GM21367 (cell line): ENCODE data around the gene ZNF837.
A peak's percentile ranks its signal among the peaks of the same experiment; 100 is the strongest.
"Not testable (repeated sequence)": the region's sequence is repeated elsewhere in the genome, so short reads cannot be mapped to it uniquely, and the experiment has no call there.

Experiments used
- ATAC-seq: cut with Tn5 transposase; IDR thresholded peaks from one replicate; pipeline ENCODE4 v1.9.1; 2021; ENCODE audit not compliant: unreplicated experiment

ZNF837 gene

GRCh38 chr19:58396691-58397532 lies 16.1 kb upstream of the ZNF837 start:
- ATAC-seq = no peak

GRCh38 chr19:58395979-58396627 lies 15.3 kb upstream of the ZNF837 start:
- ATAC-seq = no peak

- no peak for ATAC-seq
Observed at GRCh38 chr19:58395220-58395978, 14.6 kb upstream of the ZNF837 start, which contains the start of gene RNF225. Gene RNF225 (plus strand): TSS chr19:58395656. CDS start chr19:58396090, 434 bp downstream.

- ATAC-seq = no peak
Observed at GRCh38 chr19:58394821-58395219, 14.0 kb upstream of the ZNF837 start.

- ATAC-seq = no peak
Observed at GRCh38 chr19:58393725-58394033, 12.8 kb upstream of the ZNF837 start.

GRCh38 chr19:58392945-58393724 lies 12.3 kb upstream of the ZNF837 start:
- no peak for ATAC-seq

- ATAC-seq = no peak
Observed at GRCh38 chr19:58388175-58388526, 7.3 kb upstream of the ZNF837 start.

- ATAC-seq = no peak
Observed at GRCh38 chr19:58387338-58388174, 6.7 kb upstream of the ZNF837 start.

- ATAC-seq = peak; percentile 82
Observed at GRCh38 chr19:58386576-58387337, 5.9 kb upstream of the ZNF837 start, which contains the start of gene RPS5. Gene RPS5 (plus strand): TSS chr19:58387269. CDS start chr19:58388138, 869 bp downstream.

- ATAC-seq = peak; percentile 3
Observed at GRCh38 chr19:58385891-58386575, 5.2 kb upstream of the ZNF837 start.

- ATAC-seq = no peak
Observed at GRCh38 chr19:58385313-58385890, 4.6 kb upstream of the ZNF837 start.

GRCh38 chr19:58382997-58383603 lies 2.3 kb upstream of the ZNF837 start:
- ATAC-seq = no peak

- ATAC-seq = no peak
Observed at GRCh38 chr19:58381460-58382212, 806 bp upstream of the ZNF837 start.

GRCh38 chr19:58380037-58380661 lies 681 bp downstream of the ZNF837 start:
- no peak for ATAC-seq

- ATAC-seq = no peak
Observed at GRCh38 chr19:58379246-58379645, 1.6 kb downstream of the ZNF837 start.

GRCh38 chr19:58376724-58377123 lies 4.1 kb downstream of the ZNF837 start:
- ATAC-seq = not testable (repeated sequence)

- ATAC-seq = no peak
Observed at GRCh38 chr19:58374200-58374599, 6.6 kb downstream of the ZNF837 start.
